ENCODE results near the gene ASB9. TPM values are rescaled to one million over a fixed set of nuclear protein-coding genes. Genes with fewer than 3 reads are reported as not detected.

The ASB9 gene
- polyA plus RNA-seq, 2 of the 4 experiments (the other 2 are of a cell fraction): 24.7 to 40.8 TPM

DNA sequence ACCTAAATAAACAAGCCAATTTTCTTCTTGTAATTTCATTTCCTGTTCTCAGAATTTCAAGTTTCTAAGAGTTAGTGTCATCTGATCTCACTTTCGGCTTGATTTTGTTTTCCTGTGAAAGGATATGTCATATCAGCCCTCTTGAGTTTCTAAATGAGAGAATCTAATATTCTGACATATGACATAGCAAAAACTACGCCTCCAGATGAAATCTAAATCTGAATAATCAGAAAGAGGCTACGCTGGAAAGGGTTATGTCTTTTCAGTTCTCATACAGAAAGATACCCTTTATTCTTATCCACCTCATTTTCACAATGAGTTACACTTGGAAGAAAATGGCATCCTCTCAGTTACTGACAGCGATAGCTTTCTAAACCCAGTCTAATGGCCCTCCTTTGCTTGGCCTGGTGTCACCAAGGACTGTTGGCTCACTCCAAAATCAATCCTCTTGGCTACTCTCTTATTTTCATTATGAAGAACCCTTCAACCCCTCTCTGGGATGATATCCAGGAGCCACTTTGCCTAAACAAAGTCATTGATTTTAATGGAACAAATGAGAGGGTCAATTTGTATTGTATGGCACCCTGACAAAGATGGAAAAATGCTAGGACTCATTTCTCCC, 65.6 kb downstream of the ASB9 start:
- Histone ChIP-seq H3K27ac (no peak overlapping the region), H3K4me1 (no peaks in the 10 kb centered on the region), H3K4me3 (no peak overlapping the region), H3K9me3 (no peaks in the 10 kb centered on the region), H3K4me2 (no peak overlapping the region)
- WGBS (ENCODE audit: missing lambda C conversion rate): 79% methylated on average over 4 of the region's 4 CpGs
- no peak for DNase-seq (ENCODE audit: low read depth in 1 of 2, low spot score in 1 of 2)
- ChIA-PET CTCF (interaction anchor here (0.9 kb wide), 1 partner anchor 19 kb away, joined by 3 read pairs; no protein-coding TSS in a partner anchor), POLR2A (no interaction called here)
- peak; percentile 51 for FAIRE-seq
- TF ChIP-seq CBX2 (IDR thresholded peaks at IDR 0.05; ENCODE audit: borderline replicate concordance, low read depth) (no peak), JUNB (IDR thresholded peaks at IDR 0.05) (no peak), CHD2 (IDR thresholded peaks at IDR 0.05; ENCODE audit: low read length, partially characterized antibody) (no peak), HOXB13 (CRISPR knock-in tag; IDR thresholded peaks at IDR 0.05; ENCODE audit: low read depth) (no peak), PBX3 (IDR thresholded peaks at IDR 0.05) (no peak), RNF2 (IDR thresholded peaks at IDR 0.05; ENCODE audit: borderline replicate concordance, low read depth) (no peak), HEYL (CRISPR knock-in tag; IDR thresholded peaks at IDR 0.05) (no peak), EHF (CRISPR knock-in tag; IDR thresholded peaks at IDR 0.05) (no peak), EP300 (IDR thresholded peaks at IDR 0.05) (no peak), HOXB5 (CRISPR knock-in tag; IDR thresholded peaks at IDR 0.05) (no peak), JUN (IDR thresholded peaks at IDR 0.05) (no peak), RARB (CRISPR knock-in tag; IDR thresholded peaks at IDR 0.05) (no peak), KDM1A (IDR thresholded peaks at IDR 0.05; ENCODE audit: low read depth) (no peak)
- ATAC-seq: no peak

GRCh38 chrX:15203694-15204093, 66.2 kb downstream of the ASB9 start:
- Histone ChIP-seq H3K4me1 (no peaks in the 10 kb centered on the region), H3K4me3 (no peak overlapping the region), H3K9me3 (no peaks in the 10 kb centered on the region), H3K4me2 (no peak overlapping the region), H3K27ac (no peak overlapping the region)
- no peak for TF ChIP-seq JUNB (IDR thresholded peaks at IDR 0.05)
- TF ChIP-seq RFX5 (IDR thresholded peaks at IDR 0.05): no peak
- no peak for TF ChIP-seq RCOR1 (IDR thresholded peaks at IDR 0.05; ENCODE audit: low read depth, low read length)
- TF ChIP-seq, protein P1, sequence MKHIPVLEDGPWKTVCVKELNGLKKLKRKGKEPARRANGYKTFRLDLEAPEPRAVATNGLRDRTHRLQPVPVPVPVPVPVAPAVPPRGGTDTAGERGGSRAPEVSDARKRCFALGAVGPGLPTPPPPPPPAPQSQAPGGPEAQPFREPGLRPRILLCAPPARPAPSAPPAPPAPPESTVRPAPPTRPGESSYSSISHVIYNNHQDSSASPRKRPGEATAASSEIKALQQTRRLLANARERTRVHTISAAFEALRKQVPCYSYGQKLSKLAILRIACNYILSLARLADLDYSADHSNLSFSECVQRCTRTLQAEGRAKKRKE (CRISPR knock-in tag; IDR thresholded peaks at IDR 0.05; ENCODE audit: low read depth): no peak
- TF ChIP-seq EHF (CRISPR knock-in tag; IDR thresholded peaks at IDR 0.05): no peak
- TF ChIP-seq HDAC2 (IDR thresholded peaks at IDR 0.05): no peak
- TF ChIP-seq GATA3 (IDR thresholded peaks at IDR 0.05; ENCODE audit: borderline replicate concordance): no peak
- no peak for TF ChIP-seq RARB (CRISPR knock-in tag; IDR thresholded peaks at IDR 0.05)
- TF ChIP-seq HOXA7 (CRISPR knock-in tag; IDR thresholded peaks at IDR 0.05): no peak
- no peak for TF ChIP-seq FOSL2 (IDR thresholded peaks at IDR 0.05)
- TF ChIP-seq FOSL2 (CRISPR knock-in tag; IDR thresholded peaks at IDR 0.05): no peak
- FAIRE-seq: peak; percentile 18
- ATAC-seq: no peak
- POLR2A ChIA-PET: no interaction called here
- WGBS (ENCODE audit: missing lambda C conversion rate): 96% methylated on average over 2 of the region's 2 CpGs
- CTCF ChIA-PET: no interaction called here
- DNase-seq (ENCODE audit: low read depth in 1 of 2, low spot score in 1 of 2): no peak

DNA sequence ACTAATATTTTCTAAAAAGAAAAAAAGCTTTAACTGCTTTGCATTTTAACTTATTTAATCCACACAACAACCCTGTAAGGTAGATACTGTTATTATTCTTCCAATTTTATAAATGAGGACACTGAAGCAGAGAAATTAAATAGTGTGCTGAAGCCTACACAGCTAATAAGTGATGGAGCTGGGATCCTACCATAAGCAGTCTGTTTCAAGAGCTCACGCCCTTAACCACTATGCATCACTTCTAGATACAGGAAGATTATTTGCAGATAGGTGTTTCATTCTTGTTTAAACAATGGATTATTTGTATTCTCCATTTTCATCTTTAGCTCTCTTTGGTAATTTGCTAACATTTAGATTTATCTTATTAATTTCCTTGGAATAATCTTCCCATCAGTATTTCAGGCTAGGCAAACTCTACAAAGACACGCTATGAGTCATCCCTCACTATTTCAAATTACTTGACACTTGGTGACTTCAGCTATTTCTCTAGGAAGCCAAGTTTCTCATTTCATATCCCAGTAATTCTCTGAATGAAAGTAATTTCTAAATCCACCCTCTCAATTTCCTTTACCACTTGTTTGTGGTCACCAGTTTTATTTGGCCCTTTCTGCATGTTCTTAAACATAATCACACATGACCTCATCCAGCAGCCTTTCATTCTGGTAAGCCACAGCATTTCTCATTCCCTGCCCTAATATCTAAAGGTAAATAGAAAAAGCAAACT, 67.3 kb downstream of the ASB9 start:
- Histone ChIP-seq H3K9me3 (no peaks in the 10 kb centered on the region), H3K4me2 (no peak overlapping the region), H3K27ac (no peak overlapping the region), H3K4me1 (no peaks in the 10 kb centered on the region), H3K4me3 (no peak overlapping the region)
- DNase-seq (ENCODE audit: low read depth in 1 of 2, low spot score in 1 of 2): no peak
- POLR2A ChIA-PET: no interaction called here
- FAIRE-seq: no peak
- CTCF ChIA-PET: interaction anchor here (0.8 kb wide), 1 partner anchor 9 kb away, joined by 3 read pairs; no protein-coding TSS in a partner anchor
- TF ChIP-seq FOSL2 (IDR thresholded peaks at IDR 0.05) (no peak), FOSL2 (CRISPR knock-in tag; IDR thresholded peaks at IDR 0.05) (peak; percentile 40; the same call in 1 of the 2 replicates), POLR2AphosphoS2 (conservative IDR thresholded peaks at IDR 0.05; ENCODE audit: low read length) (no peak)
- 90% methylated on average over 2 of the region's 2 CpGs for WGBS (ENCODE audit: missing lambda C conversion rate)
- no peak for ATAC-seq
